ENCODE data around the gene HIRIP3. TPM values are rescaled to one million over a fixed set of nuclear protein-coding genes. Genes with fewer than 3 reads are reported as not detected.

HIRIP3 gene
- polyA plus RNA-seq, 3 donors from 2014 or later = 14.1 to 23.5 (median 18.9) TPM

Other genes with a start within 250 kb of the HIRIP3 start
- 10 to 100 TPM in 2 of 3 donors, 1 to 10 TPM in 1; 9.6 to 39.8 (median 21.9) TPM for gene C16orf54, start 249.6 kb downstream of the HIRIP3 start, polyA plus RNA-seq
- gene ZG16, start 217.4 kb downstream of the HIRIP3 start, polyA plus RNA-seq = not detected
- gene KIF22, start 204.9 kb downstream of the HIRIP3 start, polyA plus RNA-seq = 10 to 100 TPM; 33.1 to 45.2 (median 33.3) TPM
- gene MAZ, start 189.1 kb downstream of the HIRIP3 start, polyA plus RNA-seq = 10 to 100 TPM; 49.2 to 54.8 (median 52.7) TPM
- not detected for gene PRRT2, start 183.4 kb downstream of the HIRIP3 start, polyA plus RNA-seq
- gene PAGR1, start 179.5 kb downstream of the HIRIP3 start, polyA plus RNA-seq = 10 to 100 TPM; 44.8 to 55.2 (median 46.1) TPM
- gene MVP, start 175.2 kb downstream of the HIRIP3 start, polyA plus RNA-seq = 100 to 1,000 TPM; 103 to 195 (median 142) TPM
- 100 to 1,000 TPM in 2 of 3 donors, 10 to 100 TPM in 1; 77.6 to 115 (median 110) TPM for gene CDIPT, start 132.4 kb downstream of the HIRIP3 start, polyA plus RNA-seq
- gene SEZ6L2, start 96.1 kb downstream of the HIRIP3 start, polyA plus RNA-seq = not detected
- gene ASPHD1, start 95.1 kb downstream of the HIRIP3 start, polyA plus RNA-seq = not detected
- gene KCTD13, start 69.4 kb downstream of the HIRIP3 start, polyA plus RNA-seq = 10 to 100 TPM in 1 of 3 donors, 1 to 10 TPM in 2; 3.5 to 13.8 (median 9.2) TPM
- 100 to 1,000 TPM; 157 to 243 (median 216) TPM for gene TMEM219, start 33.5 kb downstream of the HIRIP3 start, polyA plus RNA-seq
- 10 to 100 TPM in 1 of 3 donors, 1 to 10 TPM in 2; 2.1 to 10.7 (median 3.0) TPM for gene TAOK2, start 21.7 kb downstream of the HIRIP3 start, polyA plus RNA-seq
- 1 to 10 TPM; 7.4 to 7.9 (median 7.7) TPM for gene INO80E, start 624 bp upstream of the HIRIP3 start, polyA plus RNA-seq
- gene DOC2A, start 15.4 kb upstream of the HIRIP3 start, polyA plus RNA-seq = not detected
- gene C16orf92, start 27.6 kb upstream of the HIRIP3 start, polyA plus RNA-seq = not detected
- not detected for gene TLCD3B, start 35.7 kb upstream of the HIRIP3 start, polyA plus RNA-seq
- 1,000 to 10,000 TPM in 2 of 3 donors, 100 to 1,000 TPM in 1; 741 to 1,156 (median 1,018) TPM for gene ALDOA, start 70.1 kb upstream of the HIRIP3 start, polyA plus RNA-seq
- gene PPP4C, start 80.4 kb upstream of the HIRIP3 start, polyA plus RNA-seq = 100 to 1,000 TPM; 244 to 365 (median 317) TPM
- gene TBX6, start 96.3 kb upstream of the HIRIP3 start, polyA plus RNA-seq = not detected
- 100 to 1,000 TPM; 248 to 354 (median 284) TPM for gene YPEL3, start 100.6 kb upstream of the HIRIP3 start, polyA plus RNA-seq
- not detected for gene GDPD3, start 117.9 kb upstream of the HIRIP3 start, polyA plus RNA-seq
- 1 to 10 TPM; 4.3 to 6.4 (median 5.8) TPM for gene MAPK3, start 127.6 kb upstream of the HIRIP3 start, polyA plus RNA-seq
- 1,000 to 10,000 TPM; 1,282 to 1,713 (median 1,680) TPM for gene CORO1A, start 188.0 kb upstream of the HIRIP3 start, polyA plus RNA-seq
- 100 to 1,000 TPM; 141 to 239 (median 203) TPM for gene BOLA2B, start 198.0 kb upstream of the HIRIP3 start, polyA plus RNA-seq
- gene SLX1A, start 198.3 kb upstream of the HIRIP3 start, polyA plus RNA-seq = 100 to 1,000 TPM in 1 of 3 donors, 10 to 100 TPM in 2; 91.2 to 113 (median 99.6) TPM
- 1 to 10 TPM; 1.4 to 3.1 (median 2.7) TPM for gene SULT1A3, start 203.6 kb upstream of the HIRIP3 start, polyA plus RNA-seq